Breast epithelium (tissue), 3 donors: ENCODE results near the gene BIRC7.

Source experiments
- CTCF ChIP-seq, 3 donors: fragments of 450-650 bp; IDR thresholded peaks; one replicate each; pipeline ENCODE4 v1.5.1; 2016 to 2017; ENCODE audit warnings: antibody characterized with exemption in 3 of 3, mild to moderate bottlenecking in 3 of 3, moderate library complexity in 3 of 3
- POLR2AphosphoS5 ChIP-seq, 3 donors: sonication (generic); formaldehyde crosslinking; IDR thresholded peaks; one replicate each; pipeline ENCODE4 v1.6.1; 2017; ENCODE audit warnings: antibody characterized with exemption in 3 of 3

DNA sequence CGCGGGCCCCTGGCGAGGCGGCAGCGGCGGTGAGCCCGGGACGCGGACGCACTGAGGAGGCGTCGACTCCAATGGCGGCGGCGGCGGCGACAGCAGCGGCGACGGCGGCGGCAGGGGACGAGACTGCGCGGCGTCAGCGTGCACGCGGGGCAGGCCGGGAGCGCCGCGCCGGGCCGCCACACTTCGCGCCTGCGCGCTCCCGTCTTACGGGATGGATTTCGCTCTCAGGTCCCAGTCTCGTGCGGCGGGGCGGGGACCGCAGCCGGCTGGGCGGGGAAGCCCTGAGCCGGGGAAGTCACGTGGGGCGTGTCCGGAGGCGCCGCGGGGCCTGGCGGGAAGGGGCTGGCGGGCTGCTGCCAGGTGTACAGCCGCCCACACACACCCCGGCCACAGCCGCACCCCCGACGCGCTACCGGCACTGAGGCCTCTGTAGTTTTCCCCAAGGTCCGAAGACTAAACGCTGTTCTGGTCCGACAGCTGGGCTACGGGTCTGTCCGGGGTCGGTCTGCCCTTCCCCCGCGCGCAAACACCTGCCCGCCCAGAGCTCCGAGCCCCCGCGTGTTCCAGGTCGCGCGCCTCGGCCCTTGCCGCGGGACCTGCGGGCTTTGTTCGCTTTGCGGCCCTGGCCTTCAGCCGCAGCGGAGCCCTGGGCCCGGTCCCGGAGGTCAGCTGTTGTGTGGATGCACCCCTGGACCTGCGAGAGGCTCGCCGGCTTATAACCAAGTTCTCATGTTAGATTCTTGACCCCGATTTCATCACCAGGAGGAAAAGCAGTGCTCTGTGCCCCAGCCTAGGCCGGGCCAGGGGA is 19.5 kb upstream of the BIRC7 start, which contains the start of gene YTHDF1:
- no peak for TF ChIP-seq CTCF (IDR thresholded peaks at IDR 0.05)
- peak; percentile 23 to 80 (median 38) for TF ChIP-seq POLR2AphosphoS5 (IDR thresholded peaks at IDR 0.05)
